GM19240 (cell line): ENCODE results near the gene ZNF569.
"Not testable (repeated sequence)": the region's sequence is repeated elsewhere in the genome, so short reads cannot be mapped to it uniquely, and the experiment has no call there.

Experiments used
- DNase-seq: peaks from one replicate; pipeline ENCODE4 v3.0.0; 2011; ENCODE audit warnings: low spot score; ENCODE audit not compliant: insufficient read length

The ZNF569 gene

GRCh38 chr19:37466798-37467607 lies at the start of gene ZNF569:
Gene ZNF569 (minus strand): TSS chr19:37467444. CDS start chr19:37444921, 22,523 bp downstream.
- DNase-seq, result peak; percentile 18

GRCh38 chr19:37513397-37513796 lies 46.2 kb upstream of the ZNF569 start:
- no peak for DNase-seq

GRCh38 chr19:37511821-37512220 lies 44.6 kb upstream of the ZNF569 start:
- DNase-seq, result no peak

- no peak for DNase-seq
These were observed 43.9 kb upstream of the ZNF569 start for GRCh38 chr19:37511186-37511585.

DNA sequence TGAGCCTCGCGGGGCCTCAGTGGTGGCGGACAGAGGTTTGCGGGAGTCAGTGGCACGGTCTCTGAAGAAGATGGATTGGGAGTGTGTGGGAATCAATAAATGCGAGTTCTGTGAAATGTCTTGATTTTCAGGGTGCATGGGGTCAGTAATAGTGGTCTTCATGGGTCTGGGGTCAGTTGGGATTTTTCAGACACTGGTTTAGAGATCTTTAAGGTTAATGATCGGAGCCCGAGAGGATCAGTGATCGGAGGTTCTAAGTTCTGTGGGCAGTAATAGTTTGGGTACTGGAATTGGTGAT lies 39.9 kb upstream of the ZNF569 start:
- no peak for DNase-seq

DNA sequence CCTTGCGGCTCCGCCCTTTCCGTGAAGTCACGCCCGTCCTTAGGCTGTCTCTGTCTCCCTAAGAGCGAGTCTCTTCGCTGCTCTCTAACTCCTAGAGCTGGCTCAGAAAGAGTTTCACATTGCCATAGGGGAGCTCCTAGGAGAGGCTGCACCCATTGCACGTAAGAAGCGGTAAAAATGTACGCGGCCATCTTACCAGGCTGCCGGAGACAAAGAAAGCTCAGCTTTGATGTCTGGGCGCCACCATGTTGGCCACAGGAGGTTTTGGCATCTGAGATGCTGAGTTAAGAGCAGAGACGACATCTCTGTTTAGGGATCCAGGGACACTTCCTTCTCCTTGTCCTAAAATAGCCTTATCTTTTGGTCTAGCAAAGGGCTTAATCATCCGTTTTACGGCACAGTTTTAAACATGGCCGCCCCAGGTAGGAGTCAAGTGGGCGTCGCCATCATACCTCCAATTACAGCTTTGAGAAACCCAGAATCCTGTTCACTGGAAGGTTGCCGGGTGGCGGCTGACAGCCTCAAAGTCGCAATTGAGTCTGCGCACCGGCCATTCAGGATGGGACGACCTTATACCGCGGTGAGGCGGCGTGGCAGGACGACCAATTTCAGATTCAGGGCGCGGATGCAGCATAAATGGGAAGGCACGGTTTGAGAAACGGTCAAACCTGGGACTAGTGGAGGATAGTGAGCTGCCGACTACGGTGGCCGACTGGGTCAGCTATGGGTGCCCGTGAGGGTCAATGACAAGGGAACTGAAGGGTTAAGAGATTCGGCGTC lies 39.3 kb upstream of the ZNF569 start, which contains the start of gene ZNF793:
Gene ZNF793 (plus strand): TSS at position 553 of the 780 bp plus-strand sequence. CDS start 16,501 bp downstream, outside the sequence.
- DNase-seq, result peak; percentile 43

DNA sequence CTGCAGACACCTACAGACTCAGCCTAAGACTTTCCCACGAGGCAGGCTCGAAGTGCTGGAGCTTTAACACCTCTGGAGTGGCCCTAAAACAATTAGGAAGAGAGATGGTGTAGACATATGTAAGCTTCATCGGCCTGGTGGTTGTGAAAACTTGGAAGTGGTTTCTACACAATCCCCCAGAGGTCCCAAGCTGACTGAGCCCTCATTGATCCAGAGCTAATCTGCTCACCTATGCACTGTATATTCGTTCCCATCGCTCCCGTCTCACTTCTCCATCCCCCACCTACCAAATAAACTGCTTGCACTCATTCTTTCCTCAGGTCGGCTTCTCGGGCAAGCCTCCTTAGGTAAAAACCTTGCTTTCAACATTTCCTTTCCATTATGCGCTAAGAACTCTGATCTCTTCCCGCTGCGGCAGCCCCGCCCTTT lies 38.7 kb upstream of the ZNF569 start:
- DNase-seq, result no peak

- no peak for DNase-seq
These were observed 25.0 kb upstream of the ZNF569 start for GRCh38 chr19:37492213-37492612.

GRCh38 chr19:37484406-37485168 lies 17.3 kb upstream of the ZNF569 start:
- no peak for DNase-seq

DNA sequence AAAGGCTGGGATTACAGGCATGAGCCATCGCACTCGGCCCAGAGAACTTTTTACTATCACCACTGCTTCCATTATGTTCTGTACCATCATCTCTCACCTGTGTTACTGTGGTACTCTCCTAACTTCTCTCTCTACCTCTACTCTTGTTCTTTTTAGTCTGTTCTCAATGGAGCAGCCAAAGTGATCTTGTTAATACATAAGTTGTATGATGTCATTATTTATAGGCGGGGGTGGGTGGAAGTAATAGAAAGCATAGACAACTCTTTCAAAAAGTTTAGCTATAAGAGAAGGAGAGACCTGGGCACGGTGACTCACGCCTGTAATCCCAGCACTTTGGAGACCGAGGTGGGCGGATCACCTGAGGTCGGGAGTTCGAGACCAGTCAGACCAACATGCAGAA lies 4.9 kb upstream of the ZNF569 start:
- no peak for DNase-seq

DNA sequence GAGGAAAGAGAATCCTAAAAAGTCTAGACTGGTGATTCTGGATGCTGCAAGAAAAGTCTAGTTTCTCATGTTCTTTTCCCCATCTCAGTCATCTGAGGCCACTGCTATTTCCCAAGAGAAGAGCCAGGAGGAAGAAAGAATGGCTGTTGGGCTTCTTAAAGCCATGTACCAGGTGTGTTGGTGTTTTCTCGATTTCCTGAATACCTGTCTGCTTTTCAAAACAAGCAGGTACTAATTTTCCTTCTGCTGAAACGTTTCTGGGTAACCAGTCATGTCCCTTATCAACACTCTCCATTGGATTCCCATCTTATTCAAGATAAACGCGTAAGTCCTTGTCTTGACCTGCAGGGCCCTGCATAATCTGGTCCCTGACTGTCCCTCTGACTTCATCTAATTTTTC lies 3.0 kb upstream of the ZNF569 start:
- no peak for DNase-seq

- DNase-seq, result peak; percentile 35
These were observed 1.9 kb upstream of the ZNF569 start, which contains the start of gene ZNF570 for GRCh38 chr19:37468961-37469777. Gene ZNF570 (plus strand): TSS chr19:37469356. CDS start chr19:37470355, 999 bp downstream.

DNA sequence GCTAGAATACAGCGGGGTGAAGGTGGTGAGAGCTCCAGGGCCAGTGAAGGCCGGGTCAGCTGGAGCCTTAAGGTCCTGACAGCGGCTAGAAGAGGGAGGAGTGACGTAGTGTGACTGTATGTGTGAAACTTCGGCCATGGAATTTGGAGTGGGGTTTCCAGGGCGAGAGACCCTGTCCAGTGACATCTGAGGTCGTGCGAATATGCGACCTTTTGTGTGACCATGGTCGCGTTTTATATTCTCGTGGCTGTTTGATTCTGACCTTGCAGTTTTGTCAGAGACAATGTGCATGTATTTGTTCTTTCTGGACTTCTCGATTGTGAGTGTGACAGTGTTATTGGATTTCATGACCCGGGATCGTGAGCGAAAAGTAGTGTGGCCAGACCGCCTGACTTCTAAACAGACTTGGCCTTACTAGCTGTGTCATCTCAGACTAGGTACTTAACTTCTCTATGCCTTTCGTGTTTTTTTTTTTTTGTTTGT lies 405 bp upstream of the ZNF569 start:
- DNase-seq, result no peak

GRCh38 chr19:37466277-37466797 lies 907 bp downstream of the ZNF569 start:
- DNase-seq, result no peak

DNA sequence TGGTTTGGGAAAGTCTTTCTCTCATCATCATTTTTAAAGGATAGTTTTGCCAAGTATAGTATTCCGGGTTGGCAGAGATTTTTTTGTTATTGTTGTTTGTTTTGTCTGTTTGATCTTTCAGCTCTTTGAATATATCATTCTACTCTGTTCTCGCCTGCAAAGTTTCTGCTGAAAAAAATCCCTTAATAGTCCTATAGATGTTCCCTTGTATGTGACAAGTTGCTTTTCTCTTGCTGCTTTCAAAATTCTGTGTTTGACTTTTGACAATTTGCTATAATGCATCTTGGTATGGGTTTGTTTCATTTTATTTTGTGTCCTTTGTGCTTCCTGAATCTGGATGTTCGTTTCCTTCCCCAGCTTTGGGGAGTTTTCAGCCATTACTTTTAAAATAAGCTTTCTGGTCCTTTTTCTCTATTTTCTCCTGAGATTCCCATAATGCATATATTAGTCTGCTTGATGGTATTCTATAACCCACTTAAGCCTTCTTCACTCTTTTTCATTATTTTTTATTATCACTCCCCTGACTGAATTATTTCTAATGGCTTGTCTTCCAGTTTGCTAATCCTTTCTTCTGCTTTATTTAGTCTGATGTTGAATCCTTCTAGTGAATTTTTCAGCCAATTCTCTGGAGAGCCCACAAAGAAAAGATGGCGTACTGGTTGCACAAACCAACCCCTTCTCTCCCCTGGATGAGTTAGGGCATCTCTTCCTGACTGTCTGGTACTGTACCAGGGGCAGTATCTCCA lies 14.6 kb downstream of the ZNF569 start:
- DNase-seq, result no peak

DNA sequence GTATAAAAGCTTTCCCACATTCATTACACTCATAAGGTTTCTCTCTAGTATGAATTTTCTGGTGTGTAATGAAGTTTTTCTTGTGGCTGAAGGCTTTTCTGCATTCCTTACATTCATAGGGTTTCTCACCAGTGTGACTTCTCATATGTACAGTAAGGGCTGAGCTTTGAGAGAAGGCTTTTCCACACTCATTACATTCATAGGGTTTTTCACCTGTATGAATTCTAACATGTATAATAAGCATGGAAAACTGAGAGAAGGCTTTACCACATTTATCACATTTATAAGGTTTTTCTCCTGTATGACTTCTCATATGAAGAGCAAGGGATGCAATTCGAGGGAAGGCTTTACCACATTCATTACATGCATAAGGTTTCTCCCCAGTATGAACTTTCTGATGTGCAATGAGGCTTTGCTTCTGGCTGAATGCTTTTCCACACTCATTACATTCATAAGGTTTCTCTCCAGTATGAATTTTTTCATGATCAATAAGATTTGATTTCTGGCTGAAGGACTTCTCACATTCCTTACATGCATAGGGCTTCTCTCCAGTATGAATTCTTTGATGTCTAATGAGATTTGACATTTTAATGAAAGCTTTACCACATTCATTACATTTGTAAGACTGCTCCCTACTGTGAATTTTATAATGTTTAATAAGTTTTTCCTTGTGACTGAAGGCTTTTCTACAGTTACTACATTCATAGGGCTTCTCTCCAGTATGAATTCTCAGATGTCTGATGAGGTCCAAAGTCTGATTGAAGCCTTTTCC lies 53.7 kb downstream of the ZNF569 start:
- DNase-seq, result no peak

- DNase-seq, result no peak
These were observed 54.5 kb downstream of the ZNF569 start for GRCh38 chr19:37412700-37413099.

GRCh38 chr19:37406140-37406846 lies 61.0 kb downstream of the ZNF569 start:
- DNase-seq, result not testable (repeated sequence)
